ENCODE data around the gene GLT8D1. TPM values are rescaled to one million over a fixed set of nuclear protein-coding genes. Genes with fewer than 3 reads are reported as not detected.

Gene GLT8D1
- total and polyA plus RNA-seq, 2 of the 13 experiments (the other 11 are each of a cell fraction or from before 2014, with no cell fraction given), result 110 to 121 TPM

DNA sequence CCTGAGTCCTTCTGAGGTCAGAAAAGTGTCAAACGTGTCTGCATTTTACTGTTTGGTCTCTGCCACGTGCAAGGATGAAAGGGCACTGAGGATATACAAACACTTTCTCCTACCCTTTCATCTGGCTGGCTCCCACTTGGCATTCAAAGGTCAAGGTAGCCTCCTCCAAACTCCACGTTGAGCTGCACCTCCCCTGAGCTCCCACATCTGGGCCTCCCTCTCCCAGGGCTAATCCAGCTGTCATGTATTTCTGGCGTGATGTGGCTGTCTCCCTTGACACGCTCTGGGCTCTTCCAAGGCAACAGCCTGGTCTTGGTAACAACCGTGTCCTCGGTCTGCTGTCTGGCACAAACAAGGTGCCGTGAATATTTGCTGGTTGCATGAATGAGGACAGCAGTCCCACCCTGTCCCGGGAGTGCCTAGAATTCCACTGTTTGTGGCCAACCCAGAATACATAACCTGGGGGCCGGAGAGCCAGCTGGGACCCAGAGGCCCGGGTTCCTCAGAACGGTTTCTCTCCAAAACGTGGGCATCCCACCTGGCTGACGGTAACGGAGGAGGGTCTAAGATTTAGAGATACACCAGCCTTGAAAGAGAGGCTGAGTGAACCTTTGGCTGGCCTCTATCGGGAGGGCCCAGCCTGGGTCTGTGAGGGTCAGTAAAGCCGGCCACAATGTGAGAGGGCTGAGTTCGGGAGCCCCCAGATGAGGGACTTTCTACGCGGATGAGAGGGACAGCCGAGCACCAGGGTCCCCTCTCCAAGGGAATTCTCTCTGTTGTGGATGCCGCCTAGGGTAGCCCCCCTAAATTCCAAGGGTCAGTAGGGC, 767 bp downstream of the GLT8D1 start:
- peak overlapping the region; percentile 80 for H3K4me2 ChIP-seq (ENCODE audit: low read depth, low read length)
- intact Hi-C loops (cut with micrococcal nuclease; ENCODE audit: unreplicated experiment) (no loop called here), in situ Hi-C loops (cut with HindIII; ENCODE audit: extremely low pct_ligation_motif_present, low pct_unique_long_range_greater_than_20kb) (no loop called here)
- ChIA-PET CTCF (ENCODE audit: low intra/inter-chr PET ratio, low total read pairs) (no interaction called here), POLR2A (interaction anchor here (0.5 to 6.5 kb wide), 19 partner anchors 11 to 732 kb away, joined by 3 to 118 read pairs (median 5); partner anchors contain the start of genes GNL3, ITIH3, NEK4 and PBRM1)
- no peaks in the 10 kb centered on the region; a peak in 1 of 5 replicates for H3K27me3 ChIP-seq (ENCODE audit: control insufficient read depth in 1 of 2, insufficient read depth in 2 of 2, low read length in 2 of 2)
- peaks cover 45% of the 10 kb centered on the region for H3K4me1 ChIP-seq (ENCODE audit: insufficient read depth, low read length)
- 0% methylated on average over 8 of the region's 22 CpGs for WGBS (ENCODE audit: low lambda C conversion rate)
- H3K36me3 ChIP-seq (replicated peaks in 1 of 2; ENCODE audit: control insufficient read depth in 1 of 2, insufficient read depth in 2 of 2, low read length in 2 of 2), result peaks cover 0 to 7% of the 10 kb centered on the region in 2 experiments; a peak in 3 of 5 replicates
- peak overlapping the region; percentile 90 to 97 (median 95) for H3K4me3 ChIP-seq (replicated peaks in 1 of 3; ENCODE audit: insufficient read depth in 1 of 3, low read depth in 2 of 3, low read length in 3 of 3)
- DNase-seq (ENCODE audit: low spot score) (peak; percentile 95), FAIRE-seq (peak; percentile 85), ATAC-seq (peak; percentile 77)
- peak overlapping the region; percentile 85 for H3K9ac ChIP-seq (ENCODE audit: insufficient read depth, low read depth, low read length)
- peak overlapping the region; percentile 90 for H3K27ac ChIP-seq (ENCODE audit: extremely low read length, insufficient read depth, low read length)
- BruUV-seq (replicated peaks), result no TSS peak
- peaks cover 53% of the 10 kb centered on the region for H3K79me2 ChIP-seq (ENCODE audit: insufficient read depth, low read length)
- H2AFZ ChIP-seq (ENCODE audit: low read length), result no peak overlapping the region
- H3K9me3 ChIP-seq (ENCODE audit: low read length), result no peaks in the 10 kb centered on the region
- H4K20me1 ChIP-seq (ENCODE audit: insufficient read depth, low read length), result no peaks in the 10 kb centered on the region; the same call in 1 of the 2 replicates
- TF ChIP-seq SMAD9 (CRISPR knock-in tag; IDR thresholded peaks at IDR 0.05) (no peak), NFE2 (CRISPR knock-in tag; IDR thresholded peaks at IDR 0.05) (no peak), ZNF260 (CRISPR knock-in tag; IDR thresholded peaks at IDR 0.05; ENCODE audit: borderline replicate concordance, low read depth) (no peak), NRL (CRISPR knock-in tag; IDR thresholded peaks at IDR 0.05; ENCODE audit: borderline replicate concordance) (no peak), ZNF777 (CRISPR knock-in tag; IDR thresholded peaks at IDR 0.05) (peak; percentile 22; the same call in 1 of the 2 replicates), ZNF556 (CRISPR knock-in tag; IDR thresholded peaks at IDR 0.05; ENCODE audit: borderline replicate concordance) (peak; percentile 67), TGIF2 (CRISPR knock-in tag; IDR thresholded peaks at IDR 0.05) (peak; percentile 98), MBNL3 (CRISPR knock-in tag; conservative IDR thresholded peaks at IDR 0.05) (no peak), STAT5B (CRISPR knock-in tag; IDR thresholded peaks at IDR 0.05) (no peak), NKX3-1 (CRISPR knock-in tag; IDR thresholded peaks at IDR 0.05) (peak; percentile 76; the same call in 1 of the 2 replicates), BCL6 (CRISPR knock-in tag; IDR thresholded peaks at IDR 0.05) (peak; percentile 83), ATM (IDR thresholded peaks at IDR 0.05; ENCODE audit: borderline replicate concordance) (no peak), ZNF629 (CRISPR knock-in tag; conservative IDR thresholded peaks at IDR 0.05) (peak; percentile 41; the same call in 1 of the 2 replicates), SMARCE1 (IDR thresholded peaks at IDR 0.05; ENCODE audit: borderline replicate concordance) (no peak), ZNF607 (CRISPR knock-in tag; IDR thresholded peaks at IDR 0.05; ENCODE audit: borderline replicate concordance) (peak; percentile 33; the same call in 1 of the 2 replicates), ZNF12 (CRISPR knock-in tag; IDR thresholded peaks at IDR 0.05) (0 out of 2 replicates have a peak, but pooled peaks have one; percentile 30)
- TF ChIP-seq, protein P1, sequence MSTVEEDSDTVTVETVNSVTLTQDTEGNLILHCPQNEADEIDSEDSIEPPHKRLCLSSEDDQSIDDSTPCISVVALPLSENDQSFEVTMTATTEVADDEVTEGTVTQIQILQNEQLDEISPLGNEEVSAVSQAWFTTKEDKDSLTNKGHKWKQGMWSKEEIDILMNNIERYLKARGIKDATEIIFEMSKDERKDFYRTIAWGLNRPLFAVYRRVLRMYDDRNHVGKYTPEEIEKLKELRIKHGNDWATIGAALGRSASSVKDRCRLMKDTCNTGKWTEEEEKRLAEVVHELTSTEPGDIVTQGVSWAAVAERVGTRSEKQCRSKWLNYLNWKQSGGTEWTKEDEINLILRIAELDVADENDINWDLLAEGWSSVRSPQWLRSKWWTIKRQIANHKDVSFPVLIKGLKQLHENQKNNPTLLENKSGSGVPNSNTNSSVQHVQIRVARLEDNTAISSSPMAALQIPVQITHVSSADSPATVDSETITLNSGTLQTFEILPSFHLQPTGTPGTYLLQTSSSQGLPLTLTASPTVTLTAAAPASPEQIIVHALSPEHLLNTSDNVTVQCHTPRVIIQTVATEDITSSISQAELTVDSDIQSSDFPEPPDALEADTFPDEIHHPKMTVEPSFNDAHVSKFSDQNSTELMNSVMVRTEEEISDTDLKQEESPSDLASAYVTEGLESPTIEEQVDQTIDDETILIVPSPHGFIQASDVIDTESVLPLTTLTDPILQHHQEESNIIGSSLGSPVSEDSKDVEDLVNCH (CRISPR knock-in tag; IDR thresholded peaks at IDR 0.05), result no peak; the same call in 1 of the 2 replicates
- TF ChIP-seq, protein P2, sequence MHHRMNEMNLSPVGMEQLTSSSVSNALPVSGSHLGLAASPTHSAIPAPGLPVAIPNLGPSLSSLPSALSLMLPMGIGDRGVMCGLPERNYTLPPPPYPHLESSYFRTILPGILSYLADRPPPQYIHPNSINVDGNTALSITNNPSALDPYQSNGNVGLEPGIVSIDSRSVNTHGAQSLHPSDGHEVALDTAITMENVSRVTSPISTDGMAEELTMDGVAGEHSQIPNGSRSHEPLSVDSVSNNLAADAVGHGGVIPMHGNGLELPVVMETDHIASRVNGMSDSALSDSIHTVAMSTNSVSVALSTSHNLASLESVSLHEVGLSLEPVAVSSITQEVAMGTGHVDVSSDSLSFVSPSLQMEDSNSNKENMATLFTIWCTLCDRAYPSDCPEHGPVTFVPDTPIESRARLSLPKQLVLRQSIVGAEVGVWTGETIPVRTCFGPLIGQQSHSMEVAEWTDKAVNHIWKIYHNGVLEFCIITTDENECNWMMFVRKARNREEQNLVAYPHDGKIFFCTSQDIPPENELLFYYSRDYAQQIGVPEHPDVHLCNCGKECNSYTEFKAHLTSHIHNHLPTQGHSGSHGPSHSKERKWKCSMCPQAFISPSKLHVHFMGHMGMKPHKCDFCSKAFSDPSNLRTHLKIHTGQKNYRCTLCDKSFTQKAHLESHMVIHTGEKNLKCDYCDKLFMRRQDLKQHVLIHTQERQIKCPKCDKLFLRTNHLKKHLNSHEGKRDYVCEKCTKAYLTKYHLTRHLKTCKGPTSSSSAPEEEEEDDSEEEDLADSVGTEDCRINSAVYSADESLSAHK (CRISPR knock-in tag; IDR thresholded peaks at IDR 0.05; ENCODE audit: borderline replicate concordance), result no peak
- TF ChIP-seq, protein P3, sequence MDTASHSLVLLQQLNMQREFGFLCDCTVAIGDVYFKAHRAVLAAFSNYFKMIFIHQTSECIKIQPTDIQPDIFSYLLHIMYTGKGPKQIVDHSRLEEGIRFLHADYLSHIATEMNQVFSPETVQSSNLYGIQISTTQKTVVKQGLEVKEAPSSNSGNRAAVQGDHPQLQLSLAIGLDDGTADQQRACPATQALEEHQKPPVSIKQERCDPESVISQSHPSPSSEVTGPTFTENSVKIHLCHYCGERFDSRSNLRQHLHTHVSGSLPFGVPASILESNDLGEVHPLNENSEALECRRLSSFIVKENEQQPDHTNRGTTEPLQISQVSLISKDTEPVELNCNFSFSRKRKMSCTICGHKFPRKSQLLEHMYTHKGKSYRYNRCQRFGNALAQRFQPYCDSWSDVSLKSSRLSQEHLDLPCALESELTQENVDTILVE (CRISPR knock-in tag; IDR thresholded peaks at IDR 0.05), result peak; percentile 69

Data from HepG2 (cell line).